HepG2 (cell line): ENCODE measurements around the gene ZNF559. TPM values are rescaled to one million over a fixed set of nuclear protein-coding genes. Genes with fewer than 3 reads are reported as not detected.

Experiments
- ATAC-seq: fragments of 200-7000 bp; cut with Tn5 transposase; 3 replicates; pipeline ENCODE4 v1.9.1; 2020; ENCODE audit warnings: mild to moderate bottlenecking, moderate library complexity
- BruUV-seq: library from RNA; stranded (reverse); fragments of 400-500 nt; replicated peaks from 2 replicates; lab custom pipeline; 2021; lab: Mats Ljungman, UMichigan
- CTCF ChIA-PET: fragments of 300-600 bp; formaldehyde crosslinking; extraction: SDS; loops from one replicate; lab custom pipeline; 2021; ENCODE audit warnings: low total read pairs, inconsistent platforms, low intra/inter-chr PET ratio; lab: Yijun Ruan, JAX
- POLR2A ChIA-PET: fragments of 350-600 bp; sonication (Branson Sonifier 250); formaldehyde crosslinking; loops from one replicate; lab custom pipeline; 2020; ENCODE audit warnings: antibody characterized with exemption, inconsistent platforms; lab: Yijun Ruan, JAX
- DNase-seq: peaks from one replicate; pipeline ENCODE4 v3.0.0-alpha.2; 2015; ENCODE audit warnings: low spot score
- FAIRE-seq: peaks from 3 replicates; lab custom pipeline; 2011; peaks lifted over from hg19 to GRCh38; lab: Jason Lieb, UNC
- H2AFZ ChIP-seq: one replicate; pipeline ENCODE4 v1.6.1; 2011; ENCODE audit warnings: low read length, inconsistent platforms
- H3K27ac ChIP-seq: fragments of 300-600 bp; 3 replicates; pipeline ENCODE4 v1.8.0; 2011; ENCODE audit warnings: mixed run types, mild to moderate bottlenecking, mixed read lengths, low read length, inconsistent platforms; ENCODE audit not compliant: insufficient read depth; ENCODE audit errors: extremely low read length
- H3K27me3 ChIP-seq, 2 experiments: fragments of 200-600 bp in 1 of 2; 2 replicates in 1 of 2; 3 replicates in 1 of 2; pipeline versions ENCODE4 v1.6.0 to v1.8.0; 2011; ENCODE audit warnings: low read length in 2 of 2, mild to moderate bottlenecking in 2 of 2, moderate library complexity in 2 of 2, inconsistent platforms in 1 of 2; ENCODE audit not compliant: insufficient read depth in 2 of 2, control insufficient read depth in 1 of 2
- H3K36me3 ChIP-seq, 2 experiments: fragments of 200-600 bp in 1 of 2; replicated peaks in 1 of 2; 2 replicates in 1 of 2; 3 replicates in 1 of 2; pipeline versions ENCODE4 v1.5.1 to v1.8.0; 2011; ENCODE audit warnings: low read length in 2 of 2, inconsistent platforms in 1 of 2; ENCODE audit not compliant: insufficient read depth in 2 of 2, control insufficient read depth in 1 of 2
- H3K4me1 ChIP-seq: 2 replicates; pipeline ENCODE4 v1.5.1; 2012; ENCODE audit warnings: low read length, inconsistent platforms; ENCODE audit not compliant: insufficient read depth
- H3K4me2 ChIP-seq: 2 replicates; pipeline ENCODE4 v1.6.0; 2011; ENCODE audit warnings: low read depth, low read length, inconsistent platforms
- H3K4me3 ChIP-seq, 3 experiments: fragments of 200-600 bp in 1 of 3; sonication (generic), shearing (Covaris generic) in 1 of 3; replicated peaks in 1 of 3; 2 replicates each; pipeline ENCODE4 v1.5.1; 2011 to 2016; ENCODE audit warnings: low read length in 3 of 3, inconsistent platforms in 2 of 3, low read depth in 2 of 3, mild to moderate bottlenecking in 2 of 3, control low read depth in 1 of 3, mixed read lengths in 1 of 3; ENCODE audit not compliant: insufficient read depth in 1 of 3
- H3K79me2 ChIP-seq: one replicate; pipeline ENCODE4 v1.6.1; 2011; ENCODE audit warnings: low read length, inconsistent platforms; ENCODE audit not compliant: insufficient read depth
- H3K9ac ChIP-seq: 2 replicates; pipeline ENCODE4 v1.6.0; 2011; ENCODE audit warnings: mild to moderate bottlenecking, low read depth, low read length, inconsistent platforms; ENCODE audit not compliant: insufficient read depth
- H3K9me3 ChIP-seq: 2 replicates; pipeline ENCODE4 v1.5.1; 2012; ENCODE audit warnings: mild to moderate bottlenecking, low read length
- H4K20me1 ChIP-seq: 2 replicates; pipeline ENCODE4 v1.6.0; 2011; ENCODE audit warnings: inconsistent platforms, mild to moderate bottlenecking, low read length, moderate library complexity; ENCODE audit not compliant: insufficient read depth
- AGO1 ChIP-seq: fragments of 200-400 bp; formaldehyde crosslinking; IDR thresholded peaks from 2 replicates; pipeline ENCODE4 v1.6.1; 2017; ENCODE audit warnings: mild to moderate bottlenecking, low read depth, low read length, moderate library complexity; ENCODE audit not compliant: poor library complexity, severe bottlenecking
- ARNTL ChIP-seq: sonication (generic); formaldehyde crosslinking; IDR thresholded peaks from 2 replicates; pipeline ENCODE4 v1.4.0; 2020; ENCODE audit warnings: mild to moderate bottlenecking, missing genetic modification reagents
- CHD2 ChIP-seq: IDR thresholded peaks from 2 replicates; pipeline ENCODE4 v1.6.1; 2011; ENCODE audit warnings: low read depth, low read length, improper control_type of control experiment
- DR1 ChIP-seq: sonication (generic); formaldehyde crosslinking; IDR thresholded peaks from 2 replicates; pipeline ENCODE4 v1.8.0; 2021; ENCODE audit warnings: mild to moderate bottlenecking, missing genetic modification reagents, inconsistent platforms
- FOXO1 ChIP-seq: sonication (generic); formaldehyde crosslinking; IDR thresholded peaks from 2 replicates; pipeline ENCODE4 v1.4.0; 2020; ENCODE audit warnings: missing genetic modification reagents
- JDP2 ChIP-seq: sonication (generic); formaldehyde crosslinking; IDR thresholded peaks from 2 replicates; pipeline ENCODE4 v1.8.1; 2022; ENCODE audit warnings: missing genetic modification reagents, borderline replicate concordance
- MYNN ChIP-seq: sonication (generic); formaldehyde crosslinking; IDR thresholded peaks from 2 replicates; pipeline ENCODE4 v1.4.0; 2020; ENCODE audit warnings: mild to moderate bottlenecking, low read depth, missing genetic modification reagents
- NFAT5 ChIP-seq: sonication (generic); formaldehyde crosslinking; IDR thresholded peaks from 2 replicates; pipeline ENCODE4 v1.4.0; 2020; ENCODE audit warnings: missing genetic modification reagents
- NFIB ChIP-seq: sonication (generic); formaldehyde crosslinking; IDR thresholded peaks from 2 replicates; pipeline ENCODE4 v1.9.0; 2021; ENCODE audit warnings: missing genetic modification reagents, mild to moderate bottlenecking, borderline replicate concordance
- RERE ChIP-seq: IDR thresholded peaks from 2 replicates; pipeline ENCODE4 v1.6.1; 2016; ENCODE audit warnings: low read depth, missing genetic modification reagents, missing compliant biosample characterization
- TCF7L2 ChIP-seq: IDR thresholded peaks from 2 replicates; pipeline ENCODE4 v1.6.1; 2011; ENCODE audit warnings: mild to moderate bottlenecking, low read depth, low read length, moderate library complexity
- ZFX ChIP-seq: sonication (generic); formaldehyde crosslinking; IDR thresholded peaks from 2 replicates; pipeline ENCODE4 v1.4.0; 2020; ENCODE audit warnings: mild to moderate bottlenecking, low read depth, missing genetic modification reagents, moderate library complexity
- ZMAT3 ChIP-seq: sonication (generic); formaldehyde crosslinking; conservative IDR thresholded peaks from 2 replicates; pipeline ENCODE4 v1.7.0; 2021; ENCODE audit warnings: missing genetic modification reagents
- ZNF44 ChIP-seq: sonication (generic); formaldehyde crosslinking; IDR thresholded peaks from 2 replicates; pipeline ENCODE4 v1.5.1; 2020; ENCODE audit warnings: mild to moderate bottlenecking, missing genetic modification reagents
- ZNF510 ChIP-seq: sonication (generic); formaldehyde crosslinking; IDR thresholded peaks from 2 replicates; pipeline ENCODE4 v1.4.0; 2020; ENCODE audit warnings: low read depth, mild to moderate bottlenecking, missing genetic modification reagents
- ZNF605 ChIP-seq: sonication (generic); formaldehyde crosslinking; IDR thresholded peaks from 2 replicates; pipeline ENCODE4 v1.8.0; 2022; ENCODE audit warnings: mild to moderate bottlenecking, missing genetic modification reagents
- in situ Hi-C: cut with HindIII; loops from 2 replicates; pipeline ENCODE4 v1.10.0; 2017; ENCODE audit warnings: low pct_unique_long_range_greater_than_20kb; ENCODE audit not compliant: extremely low pct_ligation_motif_present
- intact Hi-C: fragments of 100-400 bp; cut with micrococcal nuclease; formaldehyde crosslinking; loops from one replicate; pipeline ENCODE4 v1.10.0; 2022; ENCODE audit not compliant: unreplicated experiment
- polyA plus RNA-seq, 8 experiments: library from polyadenylated mRNA; depleted of rRNA in 3 of 8; stranded (reverse) in 7 of 8; unstranded in 1 of 8; fragments of >200 nt; fragmentation: Illumina TruSeq in 4 of 8; extraction: Trizol in 4 of 8; gene quantifications; 2 replicates each; pipeline versions ENCODE4 v1.2.1 to v1.2.3, GENCODE V29; 2011 to 2016; ENCODE audit warnings: low read depth in 4 of 8, missing spikeins in 1 of 8, mixed read lengths in 1 of 8; ENCODE audit not compliant: insufficient read depth in 1 of 8
- total RNA-seq, 5 experiments: library from RNA; depleted of rRNA; stranded (reverse); fragments of >200 nt; fragmentation: Illumina TruSeq; extraction: Trizol; gene quantifications; 2 replicates each; pipeline ENCODE4 v1.2.3, GENCODE V29; 2016; ENCODE audit warnings: low read depth in 1 of 5

ZNF559 gene
- total and polyA plus RNA-seq, 2 of the 13 experiments (the other 11 are each of a cell fraction or from before 2014, with no cell fraction given): 6.3 to 9.8 TPM

GRCh38 chr19:9329999-9330398, 6.0 kb downstream of the ZNF559 start:
- Histone ChIP-seq H3K9me3 (peaks cover 74% of the 10 kb centered on the region), H3K4me1 (no peaks in the 10 kb centered on the region), H3K9ac (no peak overlapping the region), H3K4me3 (no peak overlapping the region)
- FAIRE-seq (no peak), DNase-seq (no peak)
- BruUV-seq: no TSS peak
- intact Hi-C loops: no loop called here
- TF ChIP-seq CHD2 (no peak), ZNF605 (CRISPR knock-in tag) (no peak), JDP2 (CRISPR knock-in tag) (no peak), TCF7L2 (no peak), ZMAT3 (no peak), MYNN (no peak), ZNF510 (CRISPR knock-in tag) (no peak), FOXO1 (no peak), ARNTL (CRISPR knock-in tag) (no peak), DR1 (CRISPR knock-in tag) (no peak), NFIB (CRISPR knock-in tag) (no peak), NFAT5 (no peak), AGO1 (no peak), RERE (CRISPR knock-in tag) (no peak), ZNF44 (CRISPR knock-in tag) (no peak), ZFX (no peak)
- TF ChIP-seq, all 625 proteins: peak for 0
- in situ Hi-C loops: no loop called here
- Histone ChIP-seq H2AFZ (no peak overlapping the region), H3K36me3 (0 out of 5 replicates have a peak, but pooled peaks cover 0 to 6% of the 10 kb centered on the region in 2 experiments), H3K27me3 (no peaks in the 10 kb centered on the region), H3K79me2 (no peaks in the 10 kb centered on the region), H3K27ac (no peak overlapping the region), H4K20me1 (no peaks in the 10 kb centered on the region), H3K4me2 (no peak overlapping the region)
- POLR2A ChIA-PET: no interaction called here
- no peak for ATAC-seq
- CTCF ChIA-PET: no interaction called here
